Activated effector memory CD4-positive, alpha-beta T cell treated with anti-CD3 and anti-CD28 coated beads, Interleukin-2, amount 50 U/mL, for 16 hours (primary cell): ENCODE measurements around the gene RCE1.
A peak's percentile ranks its signal among the peaks of the same experiment; 100 is the strongest.

ENCODE experiments used
- DNase-seq: peaks from one replicate; pipeline ENCODE4 v3.0.0-alpha.2; 2020

The RCE1 gene

GRCh38 chr11:66870616-66871520 is 27.6 kb downstream of the RCE1 start:
- DNase-seq = no peak

DNA sequence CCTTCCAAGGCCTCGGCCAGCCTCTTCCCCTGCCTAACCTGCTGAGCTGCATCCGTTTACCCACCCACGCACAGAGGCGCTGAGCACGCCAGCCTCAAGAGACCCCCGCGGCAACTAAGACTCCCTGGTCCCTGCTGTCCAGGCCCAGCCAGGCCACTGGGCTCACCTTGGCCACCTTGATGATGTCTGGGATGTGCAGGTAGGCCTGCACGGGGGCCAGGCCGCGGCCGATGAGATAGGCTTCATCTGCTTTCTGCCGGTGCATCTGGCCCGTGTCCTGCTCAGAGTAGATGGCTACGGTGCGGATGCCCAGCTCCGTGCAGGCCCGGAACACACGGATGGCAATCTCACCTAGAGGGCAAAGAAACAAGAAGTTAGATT is 28.3 kb downstream of the RCE1 start:
- no peak for DNase-seq

- DNase-seq = no peak
These were observed 31.0 kb downstream of the RCE1 start for GRCh38 chr11:66874232-66874631.

DNA sequence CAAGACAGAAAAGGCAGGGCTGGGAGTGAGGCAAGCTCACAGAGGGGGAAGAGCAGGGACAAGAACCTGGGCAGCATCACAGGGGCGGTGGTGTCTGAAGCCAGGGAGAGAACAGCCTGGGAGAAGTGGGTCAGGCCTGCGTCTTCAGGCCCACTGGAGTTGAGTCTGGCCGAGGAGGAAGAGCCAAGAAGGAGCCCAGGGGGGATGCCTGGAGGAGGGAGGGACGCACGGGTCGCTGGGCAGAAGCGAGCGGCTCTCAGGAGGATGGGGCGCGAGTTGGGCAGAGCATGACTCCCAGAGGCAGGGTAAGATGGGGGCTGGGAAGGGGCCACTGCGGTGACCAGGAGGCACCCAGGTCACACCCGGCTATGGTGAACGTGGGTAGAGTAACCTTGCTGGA is 32.1 kb downstream of the RCE1 start:
- DNase-seq = no peak

DNA sequence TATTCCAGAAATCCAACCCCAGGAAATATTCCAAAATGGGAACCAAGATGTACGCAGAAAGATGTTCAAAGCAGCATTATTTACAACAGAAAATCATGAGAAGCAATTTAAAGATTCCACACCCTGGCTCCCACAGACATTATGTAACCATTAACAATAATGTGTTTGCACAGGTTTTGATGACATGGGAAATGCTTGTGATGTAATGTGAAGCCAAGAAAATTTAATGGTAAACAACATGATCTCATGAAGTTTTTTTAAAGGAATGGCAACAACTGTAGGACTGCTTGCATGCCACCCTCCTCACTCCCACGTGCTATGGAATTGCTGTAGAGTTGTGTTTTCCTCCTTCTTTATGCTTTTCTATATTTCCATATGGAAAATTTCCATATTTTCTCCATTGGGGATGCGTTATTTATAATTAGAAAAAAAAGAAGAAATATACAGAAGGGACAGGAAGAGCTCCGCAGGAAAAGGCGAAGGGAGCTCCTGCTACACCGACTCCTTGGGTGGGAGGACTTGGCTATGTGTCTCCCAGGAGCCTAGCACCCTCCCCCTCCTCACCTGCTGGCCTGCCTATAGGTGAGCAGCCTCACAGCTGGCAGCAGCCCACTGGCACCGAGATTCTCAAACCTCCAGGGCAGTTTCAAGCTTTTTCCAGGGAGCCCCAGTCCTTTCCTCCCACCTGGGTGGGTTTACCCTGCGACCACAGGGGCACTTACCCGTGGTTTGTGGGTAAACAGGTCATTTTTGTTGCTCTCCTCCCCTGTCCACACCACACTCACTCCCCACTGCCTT is 34.5 kb downstream of the RCE1 start:
- DNase-seq = no peak

- DNase-seq = no peak
These were observed 35.2 kb downstream of the RCE1 start for GRCh38 chr11:66878474-66878873.

DNA sequence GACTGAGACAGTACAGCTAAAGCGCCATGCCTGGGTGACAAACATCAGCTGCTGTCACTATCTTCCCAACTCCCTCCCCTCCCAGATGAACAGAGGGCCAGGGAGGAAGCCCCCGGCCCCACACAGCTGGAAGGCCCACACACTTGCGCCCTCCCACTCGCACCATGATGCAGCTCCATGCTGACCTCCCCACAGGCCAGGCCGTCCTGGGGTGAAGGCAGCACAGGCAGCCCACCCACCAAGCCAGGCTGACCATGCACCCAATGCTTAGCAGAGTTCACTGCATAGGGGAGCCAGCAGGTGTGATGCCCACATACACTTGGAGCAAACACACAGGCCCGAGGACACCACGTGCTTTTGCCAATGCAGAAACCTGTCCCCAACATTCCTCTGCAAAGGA is 35.8 kb downstream of the RCE1 start:
- DNase-seq = no peak

DNA sequence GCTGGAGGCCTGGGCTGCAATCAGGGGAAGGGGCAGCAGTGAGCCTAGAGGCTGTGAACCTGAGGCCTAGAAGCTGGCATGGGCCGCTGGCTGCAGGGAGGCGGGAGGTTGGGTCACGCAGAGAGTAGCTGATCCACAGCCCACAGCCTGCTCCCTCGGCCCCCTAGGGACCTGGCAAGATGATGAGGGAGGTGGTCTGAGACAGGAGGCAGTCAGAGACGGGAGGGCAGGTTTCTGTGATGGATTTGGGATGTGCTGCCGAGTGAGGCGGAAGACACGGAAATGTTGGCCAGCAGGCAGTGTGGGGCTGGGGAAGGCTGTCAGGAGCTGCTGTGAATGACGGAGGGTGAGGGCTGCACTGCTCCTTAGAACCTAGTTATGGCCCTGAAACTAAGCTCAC is 36.3 kb downstream of the RCE1 start:
- DNase-seq = no peak

DNA sequence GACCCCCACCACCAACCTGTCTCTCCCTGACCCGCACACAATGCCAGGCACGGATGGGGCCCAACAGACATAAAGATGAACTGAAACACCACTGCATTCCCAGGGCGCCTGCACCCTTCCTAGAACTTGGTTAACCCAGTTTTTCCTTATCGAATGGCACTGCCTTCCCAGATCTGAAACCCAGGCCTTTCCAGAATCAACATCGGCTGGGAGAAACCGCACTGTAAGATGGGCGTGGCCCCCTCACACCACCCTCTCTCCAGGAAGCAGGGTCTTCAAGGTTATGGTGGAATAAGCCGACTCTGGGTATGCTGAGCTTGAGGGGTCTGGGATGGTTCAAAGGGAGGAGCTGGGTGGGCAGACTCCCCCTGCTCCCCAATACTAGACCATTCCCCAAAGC is 36.8 kb downstream of the RCE1 start:
- no peak for DNase-seq

GRCh38 chr11:66880496-66881450 is 37.5 kb downstream of the RCE1 start:
- DNase-seq = peak; percentile 62

GRCh38 chr11:66881451-66881835 is 38.2 kb downstream of the RCE1 start:
- DNase-seq = no peak

- DNase-seq = no peak
These were observed 38.7 kb downstream of the RCE1 start for GRCh38 chr11:66881927-66882452.

DNA sequence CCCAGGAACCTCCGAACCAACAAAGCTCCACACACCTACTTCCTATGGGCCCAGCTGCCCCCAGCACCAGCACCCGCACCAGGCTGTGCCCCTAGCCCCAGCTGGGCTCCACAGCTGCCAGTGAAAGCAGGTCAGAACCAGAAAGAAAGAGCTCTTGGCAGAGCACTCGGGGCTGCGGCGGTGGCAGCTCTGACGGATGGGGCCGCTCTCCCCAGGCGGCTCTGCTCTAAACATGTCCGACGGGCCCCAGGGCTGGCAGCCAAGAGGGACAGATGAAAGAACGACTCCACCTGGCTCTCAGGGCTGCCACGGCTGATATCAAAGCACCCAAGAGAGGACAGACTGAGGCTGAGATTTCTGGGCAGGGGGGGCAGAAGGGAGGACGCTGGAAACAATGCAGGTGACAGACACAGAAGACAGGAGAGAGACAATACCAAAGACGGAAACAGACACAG is 39.3 kb downstream of the RCE1 start:
- DNase-seq = no peak

- peak; percentile 86 for DNase-seq
These were observed 40.0 kb downstream of the RCE1 start for GRCh38 chr11:66883016-66883965.

DNA sequence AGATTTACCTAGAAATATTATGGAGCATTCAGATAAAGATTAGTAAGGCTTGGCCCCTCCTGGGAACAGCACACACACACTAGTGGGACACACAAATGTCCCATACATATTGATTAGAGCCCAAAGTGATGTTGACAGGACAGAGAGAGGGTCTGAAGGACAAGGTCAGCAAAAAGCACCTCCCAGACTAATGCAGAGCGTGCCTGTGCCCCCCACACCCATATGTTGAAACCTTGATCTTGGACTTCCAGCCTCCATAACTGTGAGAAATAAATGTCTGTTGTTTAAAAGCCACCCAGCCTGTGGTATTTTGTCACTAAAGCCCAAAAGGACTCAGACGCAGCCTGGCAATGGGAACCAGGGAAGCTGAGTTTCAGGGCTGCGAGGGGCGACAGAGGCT is 41.2 kb downstream of the RCE1 start:
- DNase-seq = no peak

GRCh38 chr11:66885469-66885868 is 42.2 kb downstream of the RCE1 start:
- DNase-seq = no peak

DNA sequence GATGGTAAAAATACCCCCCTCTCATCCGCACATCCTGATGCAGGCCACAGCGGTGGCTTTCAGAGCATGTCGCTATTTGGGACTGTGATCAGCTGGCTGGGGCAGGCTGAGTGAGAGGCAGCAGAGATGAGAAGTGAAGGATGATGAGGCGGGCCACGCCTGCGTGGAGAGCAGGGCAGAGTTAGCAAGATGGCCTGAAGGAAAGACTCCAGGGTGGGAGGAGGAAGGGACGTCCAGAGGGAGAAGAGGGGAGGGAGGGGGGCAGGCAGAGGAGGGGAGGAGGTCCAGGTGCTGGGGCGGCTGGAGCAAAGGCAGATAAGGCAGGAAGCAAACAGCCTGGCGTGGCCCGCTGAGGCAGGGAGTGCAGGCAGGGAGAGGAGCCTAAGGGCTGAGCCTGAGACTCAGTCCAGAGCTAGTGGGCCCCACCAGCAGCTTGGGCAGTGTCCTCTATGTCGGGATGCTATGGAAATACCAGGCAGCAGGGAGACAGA is 42.8 kb downstream of the RCE1 start:
- no peak for DNase-seq

- no peak for DNase-seq
These were observed 43.5 kb downstream of the RCE1 start for GRCh38 chr11:66886671-66887221.

GRCh38 chr11:66887526-66887925 is 44.3 kb downstream of the RCE1 start:
- DNase-seq = no peak

- no peak for DNase-seq
These were observed 45.0 kb downstream of the RCE1 start for GRCh38 chr11:66888282-66888681.

DNA sequence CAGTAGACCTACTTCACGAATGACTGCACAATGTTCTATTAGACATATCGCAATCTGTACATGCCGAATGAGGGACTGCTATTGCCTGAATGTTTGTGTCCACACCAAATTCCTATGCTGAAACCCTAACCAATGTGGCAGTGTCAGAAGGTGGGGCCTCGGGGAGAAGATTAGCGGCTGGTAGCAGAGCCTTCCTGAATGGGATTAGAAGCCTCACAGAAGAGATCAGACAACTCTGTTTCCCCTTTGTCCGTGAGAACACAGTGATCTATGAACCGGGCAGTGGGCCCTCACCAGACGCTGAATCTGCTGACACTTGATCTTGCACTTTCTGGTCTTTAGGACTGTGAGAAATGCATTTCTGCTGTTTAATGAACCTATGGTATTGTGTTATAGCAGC is 46.7 kb downstream of the RCE1 start:
- no peak for DNase-seq
